LNCaP clone FGC (cell line): ENCODE results near the gene INPP4B.
"Not testable (repeated sequence)": the region's sequence is repeated elsewhere in the genome, so short reads cannot be mapped to it uniquely, and the experiment has no call there.

Source experiments
- DNase-seq: peaks from one replicate; pipeline ENCODE4 v3.0.0-alpha.2; 2011; ENCODE audit warnings: low read depth
- H3K4me3 ChIP-seq: 2 replicates; pipeline ENCODE4 v1.5.1; 2011; ENCODE audit warnings: mild to moderate bottlenecking, low read depth, low read length, control low read depth
- CTCF ChIP-seq: IDR thresholded peaks from 2 replicates; pipeline ENCODE4 v1.5.1; 2012; ENCODE audit warnings: mild to moderate bottlenecking; ENCODE audit not compliant: control insufficient read depth, insufficient read depth; ENCODE audit errors: extremely low read depth

INPP4B gene

GRCh38 chr4:142683503-142683902, 162.6 kb downstream of the INPP4B start:
- no peak for TF ChIP-seq CTCF
- no peak for DNase-seq
- no peak overlapping the region for H3K4me3 ChIP-seq

- DNase-seq: no peak
- no peak for TF ChIP-seq CTCF
- no peak overlapping the region for H3K4me3 ChIP-seq
Measured at GRCh38 chr4:142671516-142671915, 174.6 kb downstream of the INPP4B start.

GRCh38 chr4:142663828-142664227, 182.3 kb downstream of the INPP4B start:
- H3K4me3 ChIP-seq: no peak overlapping the region
- TF ChIP-seq CTCF: no peak
- no peak for DNase-seq

GRCh38 chr4:142660728-142661127, 185.4 kb downstream of the INPP4B start:
- no peak overlapping the region for H3K4me3 ChIP-seq
- DNase-seq: no peak
- TF ChIP-seq CTCF: no peak

- DNase-seq: no peak
- H3K4me3 ChIP-seq: no peak overlapping the region
- no peak for TF ChIP-seq CTCF
Measured at GRCh38 chr4:142656178-142656577, 189.9 kb downstream of the INPP4B start.

- no peak for DNase-seq
- H3K4me3 ChIP-seq: no peak overlapping the region
- no peak for TF ChIP-seq CTCF
Measured at GRCh38 chr4:142648378-142648777, 197.7 kb downstream of the INPP4B start.

GRCh38 chr4:142645475-142646108, 200.5 kb downstream of the INPP4B start:
- no peak for TF ChIP-seq CTCF
- DNase-seq: no peak
- no peak overlapping the region for H3K4me3 ChIP-seq

- H3K4me3 ChIP-seq, DNase-seq: not testable (repeated sequence)
Measured at GRCh38 chr4:142644628-142645027, 201.5 kb downstream of the INPP4B start.
